Endothelial cell of umbilical vein (primary cell): ENCODE data around the gene ART3.

Source experiments
- CTCF ChIP-seq, 2 donors: IDR thresholded peaks; 1 replicate in 1 of 2; 2 replicates in 1 of 2; pipeline ENCODE4 v1.5.1; 2011; ENCODE audit warnings: low read length in 2 of 2, mild to moderate bottlenecking in 2 of 2, moderate library complexity in 2 of 2, control low read depth in 1 of 2, inconsistent platforms in 1 of 2, low read depth in 1 of 2; ENCODE audit not compliant: insufficient read depth in 1 of 2; ENCODE audit errors: extremely low read depth in 1 of 2
- EZH2 ChIP-seq: IDR thresholded peaks from 2 replicates; pipeline ENCODE4 v1.6.1; 2012; ENCODE audit warnings: borderline replicate concordance, low read depth, mild to moderate bottlenecking, moderate library complexity, low read length, inconsistent platforms; ENCODE audit not compliant: severe bottlenecking
- MAX ChIP-seq: IDR thresholded peaks from 2 replicates; pipeline ENCODE4 v1.6.1; 2011; ENCODE audit not compliant: insufficient read depth, insufficient read length
- MYC ChIP-seq: IDR thresholded peaks from one replicate; pipeline ENCODE4 v1.6.1; 2011; ENCODE audit warnings: mild to moderate bottlenecking, low read depth, low read length
- POLR2A ChIP-seq: IDR thresholded peaks from 2 replicates; pipeline ENCODE4 v1.6.1; 2012; ENCODE audit warnings: low read depth, mild to moderate bottlenecking, control low read depth, low read length
- POLR2AphosphoS5 ChIP-seq: IDR thresholded peaks from 2 replicates; pipeline ENCODE4 v1.6.1; 2012; ENCODE audit warnings: low read depth, mild to moderate bottlenecking, control low read depth, low read length, moderate library complexity; ENCODE audit not compliant: insufficient read depth

- TF ChIP-seq EZH2 = no peak
- TF ChIP-seq CTCF (IDR thresholded peaks at IDR 0.05; ENCODE audit: extremely low read depth in 1 of 2, insufficient read depth in 1 of 2, low read depth in 1 of 2, low read length in 2 of 2) = no peak
- TF ChIP-seq MAX = no peak
- TF ChIP-seq POLR2A = no peak
- TF ChIP-seq POLR2AphosphoS5 = no peak
- no peak for TF ChIP-seq MYC
Observed at GRCh38 chr4:76116821-76117220, 42.3 kb downstream of the ART3 start.
